ENCODE data around the gene CXADR.

Gene CXADR

DNA sequence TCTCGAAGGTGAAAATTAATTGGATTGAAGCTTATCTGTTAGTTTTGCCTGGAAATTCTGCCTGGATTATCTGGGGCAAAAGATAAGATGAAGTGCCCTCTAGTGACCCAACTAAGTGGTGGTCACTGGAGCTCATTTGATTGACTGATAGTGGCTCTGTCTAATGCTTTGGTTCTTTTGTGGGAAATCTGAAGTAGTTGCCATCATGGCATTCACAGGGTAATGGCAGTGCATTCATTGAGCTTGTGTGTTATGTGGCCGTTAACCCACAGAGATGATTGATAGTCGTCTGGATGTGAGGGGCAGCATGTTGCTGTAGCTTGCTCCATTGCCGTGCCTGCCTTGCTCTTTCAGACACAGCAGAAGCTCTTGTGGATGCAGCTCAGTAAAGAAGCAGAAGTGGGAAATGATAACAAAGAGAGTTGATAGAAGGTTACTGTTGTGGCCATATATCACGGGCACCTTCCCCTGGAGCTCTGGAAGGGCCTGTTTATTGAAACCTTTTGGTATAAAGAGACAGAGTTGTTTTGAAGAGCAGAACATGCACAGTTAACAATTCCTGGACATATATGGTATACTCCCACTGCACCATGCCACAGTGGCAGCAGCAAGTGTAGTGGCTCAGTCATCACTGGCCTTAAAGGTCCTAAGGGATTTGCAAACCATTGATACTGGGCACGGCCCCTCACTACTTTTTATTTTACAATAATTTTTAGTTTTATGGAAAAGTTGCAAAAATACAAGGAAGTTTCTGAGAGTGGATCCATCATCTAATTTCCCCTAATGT lies 42.0 kb downstream of the CXADR start:
- DNase-seq (ENCODE audit: insufficient read length, low spot score) (no peak), FAIRE-seq (no peak)
- TF ChIP-seq TAF1 (IDR thresholded peaks at IDR 0.05; ENCODE audit: low read depth, low read length) (no peak), POLR2AphosphoS5 (IDR thresholded peaks at IDR 0.05; ENCODE audit: low read depth, low read length) (no peak), SPI1 (IDR thresholded peaks at IDR 0.05; ENCODE audit: low read depth, low read length) (peak; percentile 35; the same call in 1 of the 2 replicates), POLR2A (IDR thresholded peaks at IDR 0.05; ENCODE audit: low read depth, low read length) (no peak), PAX5 (IDR thresholded peaks at IDR 0.05; ENCODE audit: insufficient read depth, low read length, severe bottlenecking) (no peak), POU2F2 (IDR thresholded peaks at IDR 0.05; ENCODE audit: low read depth, low read length) (no peak)

DNA sequence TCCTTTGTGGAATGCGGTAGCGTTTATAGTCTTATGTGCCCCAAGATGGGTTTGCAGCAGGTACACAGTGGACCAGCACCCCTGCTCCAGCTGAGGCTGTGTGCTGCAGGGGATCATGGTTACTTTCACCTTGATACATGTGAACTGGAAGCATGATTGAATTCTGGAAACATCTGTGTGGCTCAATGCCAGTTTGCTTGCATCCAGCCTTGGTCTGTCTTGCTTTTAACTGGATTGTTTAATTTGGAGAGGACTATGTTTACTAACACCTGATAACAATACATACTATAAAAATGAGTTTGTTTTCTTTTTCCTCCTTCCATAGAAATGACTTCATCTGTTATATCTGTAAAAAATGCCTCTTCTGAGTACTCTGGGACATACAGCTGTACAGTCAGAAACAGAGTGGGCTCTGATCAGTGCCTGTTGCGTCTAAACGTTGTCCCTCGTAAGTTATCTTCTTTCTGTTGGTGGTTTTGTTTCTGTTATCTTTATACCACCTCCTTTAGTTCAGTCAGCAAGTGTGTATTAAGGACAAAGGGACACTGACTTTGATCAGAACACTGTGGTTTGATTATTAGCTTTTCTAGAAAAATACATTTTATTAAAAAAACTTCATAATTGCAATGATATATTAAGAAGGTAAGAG lies 47.7 kb downstream of the CXADR start:
- FAIRE-seq (no peak), DNase-seq (ENCODE audit: insufficient read length, low spot score) (no peak)
- TF ChIP-seq PAX5 (IDR thresholded peaks at IDR 0.05; ENCODE audit: insufficient read depth, low read length, severe bottlenecking): no peak
- TF ChIP-seq POU2F2 (IDR thresholded peaks at IDR 0.05; ENCODE audit: low read depth, low read length): no peak
- TF ChIP-seq TAF1 (IDR thresholded peaks at IDR 0.05; ENCODE audit: low read depth, low read length): no peak
- TF ChIP-seq SPI1 (IDR thresholded peaks at IDR 0.05; ENCODE audit: low read depth, low read length): no peak
- TF ChIP-seq POLR2A (IDR thresholded peaks at IDR 0.05; ENCODE audit: low read depth, low read length): no peak

DNA sequence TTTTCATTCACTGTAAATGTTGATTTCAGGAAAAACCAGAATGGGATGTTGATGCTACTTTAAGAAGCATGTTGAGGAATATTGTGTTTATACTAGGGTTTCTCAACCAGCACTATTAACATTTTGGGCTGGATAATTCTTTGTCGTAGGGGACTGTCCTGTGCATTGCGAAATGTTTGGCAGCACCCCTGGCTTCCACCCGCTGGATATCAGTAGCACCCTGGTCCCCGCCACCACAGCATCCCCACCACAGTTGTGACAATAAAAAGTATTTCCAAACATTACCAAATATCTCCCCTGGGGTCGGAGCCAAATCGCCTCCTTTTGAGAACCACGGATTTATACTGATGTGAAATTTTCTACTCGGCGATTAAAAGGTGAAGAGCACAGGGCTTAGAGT lies 57.9 kb downstream of the CXADR start:
- no peak for DNase-seq (ENCODE audit: insufficient read length, low spot score)
- TF ChIP-seq POLR2A (IDR thresholded peaks at IDR 0.05; ENCODE audit: low read depth, low read length) (no peak), TAF1 (IDR thresholded peaks at IDR 0.05; ENCODE audit: low read depth, low read length) (no peak), POLR2AphosphoS5 (IDR thresholded peaks at IDR 0.05; ENCODE audit: low read depth, low read length) (no peak), SPI1 (IDR thresholded peaks at IDR 0.05; ENCODE audit: low read depth, low read length) (no peak), PAX5 (IDR thresholded peaks at IDR 0.05; ENCODE audit: insufficient read depth, low read length, severe bottlenecking) (no peak), POU2F2 (IDR thresholded peaks at IDR 0.05; ENCODE audit: low read depth, low read length) (no peak)
- FAIRE-seq: no peak

DNA sequence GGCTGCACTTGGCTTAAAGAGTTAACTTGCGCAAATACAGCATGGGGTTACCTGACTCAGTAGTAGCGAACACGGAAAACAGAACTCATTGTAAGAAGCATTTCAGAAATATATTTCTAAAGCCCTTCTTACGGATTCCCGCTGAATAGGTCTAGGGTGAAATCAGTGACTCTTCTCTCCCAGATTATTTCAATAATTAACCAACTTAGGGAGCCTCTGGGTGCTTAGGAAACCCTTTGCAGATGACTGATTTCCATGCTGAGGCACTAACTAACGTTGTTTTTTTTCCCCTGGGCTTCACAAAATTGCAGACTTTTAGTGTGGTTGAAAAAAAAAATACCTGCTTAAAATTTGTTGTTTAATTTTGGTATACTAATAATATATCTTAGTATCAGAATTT lies 59.6 kb downstream of the CXADR start:
- DNase-seq (ENCODE audit: insufficient read length, low spot score) (no peak), FAIRE-seq (no peak)
- TF ChIP-seq TAF1 (IDR thresholded peaks at IDR 0.05; ENCODE audit: low read depth, low read length) (no peak), POLR2A (IDR thresholded peaks at IDR 0.05; ENCODE audit: low read depth, low read length) (no peak), POU2F2 (IDR thresholded peaks at IDR 0.05; ENCODE audit: low read depth, low read length) (no peak), SPI1 (IDR thresholded peaks at IDR 0.05; ENCODE audit: low read depth, low read length) (no peak), POLR2AphosphoS5 (IDR thresholded peaks at IDR 0.05; ENCODE audit: low read depth, low read length) (no peak), PAX5 (IDR thresholded peaks at IDR 0.05; ENCODE audit: insufficient read depth, low read length, severe bottlenecking) (no peak)

DNA sequence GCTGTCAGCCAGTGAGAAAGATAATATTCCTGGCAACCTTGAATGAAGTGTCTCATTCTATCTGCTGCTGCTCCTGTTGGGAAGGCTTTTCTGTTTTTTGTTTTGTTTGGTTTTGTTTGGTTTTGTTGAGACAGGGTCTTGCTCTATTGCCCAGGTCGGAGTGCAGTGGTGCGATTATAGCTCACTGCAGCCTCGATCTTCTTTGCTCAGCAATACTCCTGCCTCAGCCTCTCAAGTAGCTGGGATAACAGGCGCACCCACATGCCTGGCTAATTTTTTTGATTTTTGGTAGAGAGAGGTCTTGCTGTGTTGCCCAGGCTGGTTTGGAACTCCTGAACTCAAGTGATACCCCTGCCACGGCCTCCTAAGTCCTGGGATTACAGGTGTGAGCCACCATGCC lies 62.2 kb downstream of the CXADR start:
- FAIRE-seq: no peak
- DNase-seq (ENCODE audit: insufficient read length, low spot score): no peak
- no peak for TF ChIP-seq POLR2A (IDR thresholded peaks at IDR 0.05; ENCODE audit: low read depth, low read length)

DNA sequence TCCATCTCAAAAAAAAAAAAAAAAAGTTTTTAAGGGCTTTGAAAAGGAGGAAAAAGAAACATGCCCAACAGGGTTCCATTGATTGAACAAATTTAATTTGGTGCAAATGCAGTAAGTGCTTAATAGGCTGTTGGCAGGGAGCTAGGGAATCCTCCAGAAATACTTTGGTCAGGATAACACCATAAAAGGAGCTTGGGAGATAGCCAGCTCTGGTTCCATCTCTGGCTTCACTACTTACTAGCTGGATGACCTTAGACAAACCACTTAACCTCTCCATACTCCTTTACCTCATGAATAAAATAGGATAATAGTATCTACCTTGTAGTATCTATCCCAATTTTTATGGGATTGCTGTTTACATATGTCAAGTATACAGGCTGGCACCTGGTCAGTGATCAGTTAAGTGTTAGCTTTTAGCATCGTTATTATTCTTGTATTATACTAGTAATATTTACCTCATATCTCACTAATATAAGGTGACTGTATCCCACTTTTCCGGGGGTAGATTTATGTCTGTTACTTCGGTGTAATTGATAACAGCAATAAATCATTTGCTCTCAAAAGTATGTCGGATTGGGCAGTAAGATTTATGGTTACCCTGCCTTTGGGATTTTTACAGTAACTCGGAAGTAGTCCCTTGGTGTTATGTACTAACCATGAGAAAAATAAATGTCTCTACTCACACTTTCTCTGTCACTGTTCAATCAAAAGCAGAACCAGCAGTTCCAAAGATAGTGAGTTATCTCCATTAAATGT lies 63.4 kb downstream of the CXADR start:
- FAIRE-seq (no peak), DNase-seq (ENCODE audit: insufficient read length, low spot score) (no peak)
- TF ChIP-seq PAX5 (IDR thresholded peaks at IDR 0.05; ENCODE audit: insufficient read depth, low read length, severe bottlenecking) (no peak), TAF1 (IDR thresholded peaks at IDR 0.05; ENCODE audit: low read depth, low read length) (no peak), POLR2AphosphoS5 (IDR thresholded peaks at IDR 0.05; ENCODE audit: low read depth, low read length) (no peak), SPI1 (IDR thresholded peaks at IDR 0.05; ENCODE audit: low read depth, low read length) (no peak), POLR2A (IDR thresholded peaks at IDR 0.05; ENCODE audit: low read depth, low read length) (no peak)

DNA sequence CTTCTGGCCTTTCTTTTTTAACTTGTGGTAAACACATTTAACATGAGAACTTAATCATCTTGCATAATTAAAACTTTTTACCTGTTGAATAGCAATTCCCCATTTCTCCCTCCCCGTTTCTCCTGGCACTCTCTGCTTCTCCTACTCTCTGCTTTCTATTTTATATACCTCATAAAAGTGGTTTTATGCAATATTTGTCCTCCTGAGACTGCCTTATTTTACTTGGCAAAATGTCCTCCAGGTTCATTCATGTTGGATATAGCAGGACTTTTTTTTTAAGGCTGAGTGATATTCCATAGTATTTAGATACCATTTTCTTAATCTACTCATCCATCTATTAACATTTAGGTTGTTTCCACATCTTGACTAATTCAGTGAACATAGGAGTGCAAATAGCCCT lies 64.9 kb downstream of the CXADR start:
- FAIRE-seq (no peak), DNase-seq (ENCODE audit: insufficient read length, low spot score) (no peak)
- TF ChIP-seq SPI1 (IDR thresholded peaks at IDR 0.05; ENCODE audit: low read depth, low read length) (no peak), PAX5 (IDR thresholded peaks at IDR 0.05; ENCODE audit: insufficient read depth, low read length, severe bottlenecking) (no peak), POLR2AphosphoS5 (IDR thresholded peaks at IDR 0.05; ENCODE audit: low read depth, low read length) (no peak), POLR2A (IDR thresholded peaks at IDR 0.05; ENCODE audit: low read depth, low read length) (no peak), TAF1 (IDR thresholded peaks at IDR 0.05; ENCODE audit: low read depth, low read length) (no peak), POU2F2 (IDR thresholded peaks at IDR 0.05; ENCODE audit: low read depth, low read length) (no peak)

DNA sequence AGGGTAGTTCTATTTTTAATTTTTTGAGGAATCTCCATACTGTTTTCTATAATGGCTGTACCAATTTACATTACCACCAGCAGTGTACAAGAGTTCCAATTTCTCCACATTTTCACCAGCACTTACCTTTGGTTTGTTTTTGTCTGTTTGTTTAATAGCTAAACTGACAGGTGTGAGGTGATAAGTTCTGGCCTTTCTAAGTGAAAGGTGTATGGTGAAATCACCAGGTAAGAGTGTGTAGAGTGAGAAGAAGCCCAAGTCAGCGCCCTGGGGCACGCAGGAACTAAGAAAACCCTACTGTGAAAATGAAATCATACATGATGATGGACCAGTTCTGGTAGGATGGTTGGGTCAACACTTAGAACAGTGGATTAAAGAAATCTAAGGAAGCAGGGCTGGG lies 65.3 kb downstream of the CXADR start:
- no peak for FAIRE-seq
- TF ChIP-seq SPI1 (IDR thresholded peaks at IDR 0.05; ENCODE audit: low read depth, low read length): no peak
- TF ChIP-seq PAX5 (IDR thresholded peaks at IDR 0.05; ENCODE audit: insufficient read depth, low read length, severe bottlenecking): no peak
- no peak for TF ChIP-seq POLR2A (IDR thresholded peaks at IDR 0.05; ENCODE audit: low read depth, low read length)
- TF ChIP-seq TAF1 (IDR thresholded peaks at IDR 0.05; ENCODE audit: low read depth, low read length): no peak
- TF ChIP-seq POLR2AphosphoS5 (IDR thresholded peaks at IDR 0.05; ENCODE audit: low read depth, low read length): no peak
- TF ChIP-seq POU2F2 (IDR thresholded peaks at IDR 0.05; ENCODE audit: low read depth, low read length): no peak
- no peak for DNase-seq (ENCODE audit: insufficient read length, low spot score)

DNA sequence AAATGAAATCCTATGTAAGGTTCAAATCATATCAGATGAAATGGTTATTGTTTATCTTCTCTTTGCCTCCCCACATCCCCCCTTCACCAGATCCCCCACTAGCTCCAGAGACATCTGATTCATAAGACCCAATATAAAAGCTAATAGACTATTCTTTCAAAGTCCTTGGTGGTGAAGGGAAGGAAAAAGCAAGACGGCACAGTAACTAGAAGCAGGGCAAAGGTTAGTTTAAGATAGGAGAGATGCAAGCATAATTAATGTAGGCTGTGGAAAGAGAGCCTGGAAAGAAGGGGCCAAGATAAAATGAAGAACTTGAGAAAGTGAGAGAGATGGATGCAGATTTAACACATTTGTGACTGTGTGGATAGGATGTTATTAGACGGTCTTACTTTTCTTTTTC lies 66.0 kb downstream of the CXADR start:
- FAIRE-seq: no peak
- no peak for TF ChIP-seq POLR2AphosphoS5 (IDR thresholded peaks at IDR 0.05; ENCODE audit: low read depth, low read length)
- no peak for TF ChIP-seq POLR2A (IDR thresholded peaks at IDR 0.05; ENCODE audit: low read depth, low read length)
- TF ChIP-seq POU2F2 (IDR thresholded peaks at IDR 0.05; ENCODE audit: low read depth, low read length): no peak
- no peak for TF ChIP-seq TAF1 (IDR thresholded peaks at IDR 0.05; ENCODE audit: low read depth, low read length)
- TF ChIP-seq PAX5 (IDR thresholded peaks at IDR 0.05; ENCODE audit: insufficient read depth, low read length, severe bottlenecking): no peak
- no peak for TF ChIP-seq SPI1 (IDR thresholded peaks at IDR 0.05; ENCODE audit: low read depth, low read length)

More for the DNA sequence above, 66.0 kb downstream of the CXADR start:
- no peak for DNase-seq (ENCODE audit: insufficient read length, low spot score)

Measured in GM12891 (cell line).